Hematopoietic multipotent progenitor cell treated with erythropoietin and hydrocortisone succinate and interleukin-3 and kit ligand, for 4 days (in vitro differentiated cells): ENCODE measurements around the gene XRCC3.
"Not testable (repeated sequence)": the region's sequence is repeated elsewhere in the genome, so short reads cannot be mapped to it uniquely, and the experiment has no call there.

Source experiments
- DNase-seq: peaks from one replicate; pipeline ENCODE4 v3.0.0-alpha.2; 2015

Gene XRCC3

GRCh38 chr14:103662029-103662428 is 53.2 kb downstream of the XRCC3 start:
- no peak for DNase-seq

GRCh38 chr14:103659631-103660030 is 55.6 kb downstream of the XRCC3 start:
- no peak for DNase-seq

- DNase-seq = no peak
These were observed 57.8 kb downstream of the XRCC3 start for GRCh38 chr14:103657471-103657870.

- no peak for DNase-seq
These were observed 58.5 kb downstream of the XRCC3 start for GRCh38 chr14:103656756-103657133.

- no peak for DNase-seq
These were observed 59.1 kb downstream of the XRCC3 start for GRCh38 chr14:103656031-103656755.

- no peak for DNase-seq
These were observed 60.6 kb downstream of the XRCC3 start for GRCh38 chr14:103654619-103655018.

GRCh38 chr14:103653805-103654204 is 61.4 kb downstream of the XRCC3 start:
- DNase-seq = no peak

GRCh38 chr14:103653336-103653735 is 61.9 kb downstream of the XRCC3 start:
- DNase-seq = not testable (repeated sequence)

- DNase-seq = no peak
These were observed 62.4 kb downstream of the XRCC3 start for GRCh38 chr14:103652806-103653205.

GRCh38 chr14:103651585-103651984 is 63.7 kb downstream of the XRCC3 start:
- no peak for DNase-seq

GRCh38 chr14:103650213-103650612 is 65.0 kb downstream of the XRCC3 start:
- no peak for DNase-seq

- DNase-seq = no peak
These were observed 66.2 kb downstream of the XRCC3 start for GRCh38 chr14:103649001-103649400.
